ENCODE data around the gene MRPL49. TPM values are rescaled to one million over a fixed set of nuclear protein-coding genes. Genes with fewer than 3 reads are reported as not detected.

MRPL49 gene
- total RNA-seq, 2 experiments from 2014 or later = 53.0 to 53.3 TPM

DNA sequence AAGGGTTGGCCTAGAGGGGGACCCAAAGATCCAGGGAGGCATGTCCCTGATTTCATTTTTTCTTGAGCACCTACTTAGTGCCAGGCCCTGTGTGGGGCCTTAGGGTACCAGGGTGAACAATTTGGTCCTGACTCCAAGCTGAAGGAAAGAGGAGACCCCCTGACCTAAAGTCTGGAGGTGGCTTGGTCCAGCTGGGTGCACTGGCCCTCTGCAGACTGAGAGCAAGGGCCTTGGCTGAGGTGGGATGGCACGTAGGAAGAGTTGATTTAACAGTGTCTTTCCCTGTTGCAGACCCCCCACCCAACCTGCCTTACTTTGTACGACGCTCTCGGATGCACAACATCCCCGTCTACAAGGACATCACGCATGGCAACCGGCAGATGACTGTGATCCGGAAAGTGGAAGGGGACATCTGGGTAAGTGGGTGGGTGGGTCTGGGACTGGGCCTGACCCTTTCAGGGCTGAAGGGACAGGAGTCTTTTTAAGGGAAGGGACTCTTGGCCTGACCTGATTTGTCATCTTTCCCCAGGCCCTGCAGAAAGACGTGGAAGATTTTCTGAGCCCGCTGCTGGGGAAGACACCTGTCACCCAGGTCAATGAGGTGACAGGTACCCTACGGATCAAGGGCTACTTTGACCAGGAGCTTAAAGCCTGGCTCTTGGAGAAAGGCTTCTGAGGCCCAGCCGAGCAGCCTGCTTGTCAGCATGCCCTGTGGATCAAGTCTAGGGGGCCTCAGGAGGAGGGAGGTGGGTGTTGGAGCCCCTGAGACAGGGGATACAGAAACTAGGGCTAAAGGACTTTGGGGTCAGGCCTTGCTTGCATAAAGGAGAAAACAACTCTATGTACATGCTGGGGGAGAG is 3.3 kb downstream of the MRPL49 start:
- H3K27ac Mint-ChIP-seq = no peak overlapping the region
- intact Hi-C loops (cut with DNase I, micrococcal nuclease) = no loop called here
- POLR2A ChIA-PET = no interaction called here

DNA sequence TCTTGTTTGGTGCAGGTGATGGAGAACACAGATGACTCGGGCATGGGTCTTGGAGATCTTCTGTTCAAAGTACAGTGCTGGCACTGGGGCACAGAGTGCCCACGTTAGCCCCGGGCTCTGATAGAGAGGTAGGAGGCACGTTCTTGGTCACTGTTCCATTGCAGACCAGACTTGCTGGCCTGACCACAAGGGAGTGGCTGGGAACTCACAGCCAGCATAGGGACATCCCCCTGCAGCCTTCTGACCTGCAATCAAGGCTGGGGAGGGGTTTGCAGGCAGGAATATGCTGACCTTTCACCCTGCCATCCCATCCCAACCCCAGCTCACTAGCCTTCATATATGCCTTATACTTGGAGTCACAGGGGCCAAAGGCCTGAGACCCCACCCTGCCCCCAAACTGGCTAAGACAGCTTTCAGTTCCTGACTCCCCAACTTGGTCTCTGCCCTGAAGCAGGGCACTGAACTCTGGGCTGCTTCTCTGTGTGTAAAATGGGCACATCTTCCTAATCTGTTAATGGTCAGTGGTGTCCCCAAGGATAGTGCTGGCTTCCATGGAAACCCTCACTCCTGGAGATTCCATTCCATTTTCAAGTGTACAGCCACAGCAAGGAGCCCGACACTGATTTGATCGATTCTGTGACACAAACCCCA is 4.6 kb downstream of the MRPL49 start:
- H3K27me3 ChIP-seq (ENCODE audit: control insufficient read depth in 1 of 2, insufficient read depth in 2 of 2, low read length in 2 of 2) = no peaks in the 10 kb centered on the region
- peaks cover 24% of the 10 kb centered on the region for H3K4me1 ChIP-seq (ENCODE audit: insufficient read depth, low read length)
- Mint-ChIP-seq H3K4me1 (ENCODE audit: low read depth) (peaks cover 24% of the 10 kb centered on the region), H3K27ac (no peak overlapping the region), H3K4me3 (no peak overlapping the region), H3K9me3 (no peaks in the 10 kb centered on the region), H3K36me3 (ENCODE audit: low read depth) (peaks cover 90% of the 10 kb centered on the region), H3K27me3 (no peaks in the 10 kb centered on the region)
- ChIA-PET POLR2A (no interaction called here), CTCF (no interaction called here)
- peaks cover 78% of the 10 kb centered on the region for H3K36me3 ChIP-seq (ENCODE audit: insufficient read depth, low read length)
- no peak for TF ChIP-seq CTCF (IDR thresholded peaks at IDR 0.05)
- no peaks in the 10 kb centered on the region for H3K9me3 ChIP-seq (ENCODE audit: control insufficient read depth in 1 of 2, insufficient read depth in 1 of 2, low read length in 2 of 2)
- no peak overlapping the region for H3K4me3 ChIP-seq (ENCODE audit: low read length)
- H3K27ac ChIP-seq (ENCODE audit: low read depth in 1 of 2, low read length in 2 of 2) = no peak overlapping the region
- ATAC-seq (ENCODE audit: poor library complexity) (no peak), DNase-seq (no peak)
- intact Hi-C loops (cut with DNase I, micrococcal nuclease) = no loop called here

More for the DNA sequence above, 3.3 kb downstream of the MRPL49 start:
- ATAC-seq (ENCODE audit: poor library complexity) (no peak), DNase-seq (no peak)
- H3K27me3 Mint-ChIP-seq = no peaks in the 10 kb centered on the region
- peaks cover 91% of the 10 kb centered on the region for H3K36me3 Mint-ChIP-seq (ENCODE audit: low read depth)
- peak overlapping the region; percentile 20 for H3K4me3 Mint-ChIP-seq
- H3K27me3 ChIP-seq (ENCODE audit: control insufficient read depth in 1 of 2, insufficient read depth in 2 of 2, low read length in 2 of 2) = no peaks in the 10 kb centered on the region
- H3K4me3 ChIP-seq (ENCODE audit: low read length) = no peak overlapping the region
- H3K4me1 Mint-ChIP-seq (ENCODE audit: low read depth) = peaks cover 32% of the 10 kb centered on the region
- TF ChIP-seq CTCF (IDR thresholded peaks at IDR 0.05) = no peak
- peaks cover 73% of the 10 kb centered on the region for H3K36me3 ChIP-seq (ENCODE audit: insufficient read depth, low read length)
- CTCF ChIA-PET = interaction anchor here (1.5 kb wide), 1 partner anchor 15 kb away, joined by 3 read pairs; no protein-coding TSS in a partner anchor
- H3K9me3 Mint-ChIP-seq = no peaks in the 10 kb centered on the region
- H3K9me3 ChIP-seq (ENCODE audit: control insufficient read depth in 1 of 2, insufficient read depth in 1 of 2, low read length in 2 of 2) = no peaks in the 10 kb centered on the region
- no peak overlapping the region for H3K27ac ChIP-seq (ENCODE audit: low read depth in 1 of 2, low read length in 2 of 2)
- peaks cover 32% of the 10 kb centered on the region for H3K4me1 ChIP-seq (ENCODE audit: insufficient read depth, low read length)

DNA sequence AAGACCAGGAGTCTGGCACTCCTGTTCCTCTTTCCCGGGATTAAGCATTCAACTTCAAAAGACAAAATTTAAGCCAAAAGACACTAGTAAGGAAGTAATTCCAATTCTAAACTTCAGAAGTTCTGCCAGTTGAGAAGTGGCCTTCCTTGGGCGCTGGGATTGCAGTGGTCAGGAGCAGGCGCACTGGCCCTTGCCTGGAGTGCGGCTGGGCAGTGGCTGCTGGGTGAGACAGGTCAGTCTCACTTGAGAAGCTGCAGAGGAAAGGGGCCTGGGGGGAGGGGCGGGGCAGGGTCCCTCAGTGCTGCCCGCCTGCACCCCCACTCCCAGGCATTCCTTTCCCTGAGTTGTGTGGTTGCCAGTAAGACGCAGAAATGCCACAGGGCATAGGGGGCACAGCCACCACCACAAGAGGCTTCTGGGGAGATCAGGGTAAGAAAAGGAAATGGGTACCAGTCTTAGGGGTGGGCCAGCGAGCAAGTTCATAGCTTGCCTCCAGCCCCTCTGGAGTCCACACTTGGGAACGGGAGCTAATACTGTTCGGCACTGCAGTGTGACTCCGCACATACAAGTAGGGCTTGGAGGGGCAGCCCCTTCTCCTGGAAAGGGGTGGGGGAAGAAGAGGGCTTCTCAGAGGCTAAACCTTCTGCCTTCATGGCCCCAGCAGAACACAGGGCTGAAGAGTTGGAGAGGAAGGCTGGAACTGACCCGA is 5.5 kb downstream of the MRPL49 start:
- ATAC-seq (ENCODE audit: poor library complexity) = peak; percentile 15
- Histone ChIP-seq H3K4me3 (ENCODE audit: low read length) (no peak overlapping the region), H3K4me1 (ENCODE audit: insufficient read depth, low read length) (peaks cover 28% of the 10 kb centered on the region), H3K36me3 (ENCODE audit: insufficient read depth, low read length) (peaks cover 87% of the 10 kb centered on the region), H3K9me3 (ENCODE audit: control insufficient read depth in 1 of 2, insufficient read depth in 1 of 2, low read length in 2 of 2) (no peaks in the 10 kb centered on the region), H3K27me3 (ENCODE audit: control insufficient read depth in 1 of 2, insufficient read depth in 2 of 2, low read length in 2 of 2) (no peaks in the 10 kb centered on the region), H3K27ac (ENCODE audit: low read depth in 1 of 2, low read length in 2 of 2) (no peak overlapping the region)
- H3K4me3 Mint-ChIP-seq = no peak overlapping the region
- no peaks in the 10 kb centered on the region for H3K9me3 Mint-ChIP-seq
- POLR2A ChIA-PET = interaction anchor here (1.4 kb wide), 1 partner anchor 10 kb away, joined by 6 read pairs; the partner anchor contains the start of gene ZNHIT2
- peak overlapping the region; percentile 42 for H3K27ac Mint-ChIP-seq
- no peaks in the 10 kb centered on the region for H3K27me3 Mint-ChIP-seq
- CTCF ChIA-PET = interaction anchor here (1.2 kb wide), 1 partner anchor 17 kb away, joined by 3 read pairs; no protein-coding TSS in a partner anchor
- intact Hi-C loops (cut with DNase I, micrococcal nuclease) = no loop called here
- no peak for DNase-seq
- H3K36me3 Mint-ChIP-seq (ENCODE audit: low read depth) = peaks cover 87% of the 10 kb centered on the region
- no peak for TF ChIP-seq CTCF (IDR thresholded peaks at IDR 0.05)
- peaks cover 17% of the 10 kb centered on the region for H3K4me1 Mint-ChIP-seq (ENCODE audit: low read depth)
